Mesothelial cell of epicardium (in vitro differentiated cells): ENCODE results near the gene DAP3. TPM values are rescaled to one million over a fixed set of nuclear protein-coding genes. Genes with fewer than 3 reads are reported as not detected.

Experiments
- DNase-seq, 2 experiments: peaks; one replicate each; pipeline ENCODE4 v3.0.0; 2021; ENCODE audit warnings: low spot score in 2 of 2; ENCODE audit not compliant: unreplicated experiment in 2 of 2
- H3K27ac Mint-ChIP-seq: 2 replicates; pipeline ENCODE4 v1.8.0; 2021; ENCODE audit warnings: mixed read lengths
- H3K27me3 Mint-ChIP-seq: 2 replicates; pipeline ENCODE4 v1.8.0; 2021; ENCODE audit warnings: low read depth, mixed read lengths
- H3K36me3 Mint-ChIP-seq: 2 replicates; pipeline ENCODE4 v1.8.0; 2021; ENCODE audit warnings: mixed read lengths
- H3K4me1 Mint-ChIP-seq: 2 replicates; pipeline ENCODE4 v1.8.0; 2021; ENCODE audit warnings: mixed read lengths
- H3K4me3 Mint-ChIP-seq: 2 replicates; pipeline ENCODE4 v1.8.0; 2021; ENCODE audit warnings: mild to moderate bottlenecking, moderate library complexity, mixed read lengths
- H3K9me3 Mint-ChIP-seq: 2 replicates; pipeline ENCODE4 v1.8.0; 2021; ENCODE audit warnings: mixed read lengths
- CTCF ChIP-seq: fragments of 200-600 bp; sonication (generic); IDR thresholded peaks from one replicate; pipeline ENCODE4 v1.5.0; 2021; ENCODE audit warnings: antibody characterized with exemption; ENCODE audit not compliant: unreplicated experiment
- total RNA-seq: library from RNA; stranded (reverse); gene quantifications from 3 replicates; pipeline ENCODE4 v1.2.1, GENCODE V29; 2021

Gene DAP3
- total RNA-seq, 1 donor from 2014 or later = 109 TPM

DNA sequence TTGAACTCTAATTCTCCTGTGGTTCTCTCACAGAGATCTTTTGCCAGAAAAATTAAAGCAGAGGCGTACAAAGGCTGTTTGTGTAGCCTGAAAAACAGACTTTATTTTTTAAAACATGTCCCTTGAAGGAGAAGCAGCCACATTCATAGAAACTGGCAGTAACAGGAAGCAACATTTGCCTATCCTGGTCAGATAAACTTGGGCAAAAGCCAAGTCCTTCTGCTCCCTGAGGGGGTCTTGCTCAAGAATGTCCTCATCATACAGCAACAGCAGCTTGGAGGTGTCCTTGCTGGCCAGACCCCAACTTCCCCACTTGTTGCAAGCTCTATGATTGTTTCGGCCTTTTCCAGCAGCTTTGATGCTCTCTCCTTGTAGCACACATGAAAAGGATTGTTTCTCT, 42.6 kb upstream of the DAP3 start:
- no peak overlapping the region for H3K4me3 Mint-ChIP-seq
- no peaks in the 10 kb centered on the region for H3K27me3 Mint-ChIP-seq
- no peak for TF ChIP-seq CTCF
- peaks cover 16% of the 10 kb centered on the region for H3K9me3 Mint-ChIP-seq
- DNase-seq = no peak
- peaks cover 22% of the 10 kb centered on the region for H3K4me1 Mint-ChIP-seq
- H3K27ac Mint-ChIP-seq = peak overlapping the region; percentile 51
- H3K36me3 Mint-ChIP-seq = peaks cover 11% of the 10 kb centered on the region

- Mint-ChIP-seq H3K27me3 (no peaks in the 10 kb centered on the region), H3K9me3 (no peaks in the 10 kb centered on the region), H3K36me3 (no peaks in the 10 kb centered on the region), H3K27ac (peak overlapping the region; percentile 94), H3K4me1 (peaks cover 25% of the 10 kb centered on the region), H3K4me3 (peak overlapping the region; percentile 54)
- no peak for DNase-seq
- TF ChIP-seq CTCF = no peak
Observed at GRCh38 chr1:155648207-155649147, 40.4 kb upstream of the DAP3 start.

DNA sequence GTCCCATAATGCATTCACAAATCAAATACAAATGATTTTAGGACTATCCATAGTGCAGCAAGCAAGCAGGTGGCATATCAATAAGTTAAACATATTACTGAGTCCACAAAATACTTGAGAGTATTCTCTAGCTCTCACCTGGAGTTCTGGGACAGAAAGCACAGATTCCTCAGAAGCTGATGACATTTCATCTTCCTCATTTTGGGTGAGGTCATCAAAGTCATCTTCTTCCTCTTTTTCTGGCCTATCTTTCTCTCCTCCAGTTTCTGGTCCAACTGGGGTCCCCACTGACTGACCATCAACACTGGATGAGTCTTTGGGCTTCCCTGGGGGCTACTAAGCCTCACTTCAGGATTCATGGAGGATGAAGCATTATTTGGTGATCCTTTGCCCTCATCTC, 39.2 kb upstream of the DAP3 start:
- H3K4me1 Mint-ChIP-seq = peaks cover 28% of the 10 kb centered on the region
- no peak for DNase-seq
- no peaks in the 10 kb centered on the region for H3K36me3 Mint-ChIP-seq
- no peak overlapping the region for H3K27ac Mint-ChIP-seq
- H3K9me3 Mint-ChIP-seq = no peaks in the 10 kb centered on the region
- TF ChIP-seq CTCF = no peak
- no peaks in the 10 kb centered on the region for H3K27me3 Mint-ChIP-seq
- H3K4me3 Mint-ChIP-seq = no peak overlapping the region

DNA sequence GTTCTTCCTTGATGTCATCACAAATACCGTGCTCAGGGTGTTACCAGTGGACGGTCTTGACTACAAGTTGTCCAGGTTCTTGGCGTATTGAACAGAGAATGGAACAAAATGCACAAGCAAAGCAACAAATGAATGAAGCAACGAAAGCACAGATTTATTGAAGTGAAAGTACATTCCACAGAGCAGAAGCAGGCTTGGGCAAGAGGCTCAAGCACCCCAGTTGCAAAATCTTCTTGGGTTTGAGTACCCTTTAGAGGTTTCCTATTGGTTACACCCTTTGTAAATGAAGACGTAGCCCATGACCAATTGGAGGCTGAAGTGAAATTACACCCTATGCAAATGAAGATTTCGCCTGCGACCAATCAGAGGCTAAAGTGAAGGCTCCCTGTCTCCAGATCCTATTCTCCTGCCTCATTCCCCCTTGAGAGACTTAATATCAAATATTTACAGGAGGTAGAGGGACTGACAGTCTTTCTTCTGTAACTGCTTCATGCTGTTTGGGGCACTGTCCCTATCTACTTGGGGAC, 38.6 kb upstream of the DAP3 start:
- no peaks in the 10 kb centered on the region for H3K27me3 Mint-ChIP-seq
- peaks cover 28% of the 10 kb centered on the region for H3K4me1 Mint-ChIP-seq

More for the DNA sequence above, 38.6 kb upstream of the DAP3 start:
- no peak for DNase-seq
- H3K4me3 Mint-ChIP-seq = no peak overlapping the region
- TF ChIP-seq CTCF = no peak
- no peaks in the 10 kb centered on the region for H3K36me3 Mint-ChIP-seq
- H3K9me3 Mint-ChIP-seq = no peaks in the 10 kb centered on the region
- H3K27ac Mint-ChIP-seq = no peak overlapping the region
